ENCODE data around the gene HTR1B.
A peak's percentile ranks its signal among the peaks of the same experiment; 100 is the strongest.

DNA sequence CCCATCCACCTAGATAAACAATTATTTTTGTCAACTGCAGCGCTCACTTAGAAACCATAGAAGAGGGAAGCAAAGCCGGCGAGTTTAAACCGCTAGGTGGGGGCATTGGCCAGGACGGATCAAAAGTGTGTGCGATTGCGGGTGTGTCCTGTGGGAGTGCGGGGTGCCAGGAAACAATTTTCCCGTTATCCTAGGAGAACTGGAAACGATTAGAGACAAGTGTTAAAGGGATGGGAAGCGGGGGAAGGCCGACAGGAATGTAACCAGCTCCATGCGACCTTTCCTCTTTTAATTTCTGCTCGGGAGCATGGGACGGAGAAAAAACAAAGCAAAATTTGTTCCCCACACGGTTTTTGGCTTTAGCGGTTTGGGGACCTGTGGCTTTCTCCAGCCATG, 2.8 kb upstream of the HTR1B start:
- TF ChIP-seq CTCF (IDR thresholded peaks at IDR 0.05) (peak in 3 of 6 experiments; percentile 38 to 53 (median 42)), POLR2A (IDR thresholded peaks at IDR 0.05) (no peak)
